HepG2 (cell line): Measurements from ENCODE around the gene OBI1. TPM values are rescaled to one million over a fixed set of nuclear protein-coding genes. Genes with fewer than 3 reads are reported as not detected.

ENCODE experiments used
- CENPT ChIP-seq: sonication (generic); formaldehyde crosslinking; IDR thresholded peaks from 2 replicates; pipeline ENCODE4 v1.8.0; 2022; ENCODE audit warnings: low read depth, mild to moderate bottlenecking, moderate library complexity, missing genetic modification reagents
- ELK4 ChIP-seq: sonication (generic); formaldehyde crosslinking; IDR thresholded peaks from 2 replicates; pipeline ENCODE4 v1.9.0; 2021; ENCODE audit warnings: missing genetic modification reagents, borderline replicate concordance
- ERF ChIP-seq: IDR thresholded peaks from 2 replicates; pipeline ENCODE4 v1.6.1; 2018; ENCODE audit warnings: missing biosample characterization, missing genetic modification reagents
- KAT2B ChIP-seq: fragments of 150-350 bp; IDR thresholded peaks from 2 replicates; pipeline ENCODE4 v1.6.1; 2014; ENCODE audit warnings: low read depth, low read length, borderline replicate concordance
- SIX4 ChIP-seq: sonication (generic); formaldehyde crosslinking; IDR thresholded peaks from 2 replicates; pipeline ENCODE4 v1.4.0; 2020; ENCODE audit warnings: missing genetic modification reagents
- ZBED4 ChIP-seq: sonication (generic); formaldehyde crosslinking; IDR thresholded peaks from 2 replicates; pipeline ENCODE4 v1.4.0; 2020; ENCODE audit warnings: missing genetic modification reagents, borderline replicate concordance
- ZBTB25 ChIP-seq: IDR thresholded peaks from 2 replicates; pipeline ENCODE4 v1.6.1; 2018; ENCODE audit warnings: missing genetic modification reagents
- ZBTB44 ChIP-seq: sonication (generic); formaldehyde crosslinking; IDR thresholded peaks from 2 replicates; pipeline ENCODE4 v1.4.0; 2020; ENCODE audit warnings: missing genetic modification reagents
- ZMAT5 ChIP-seq: sonication (generic); formaldehyde crosslinking; IDR thresholded peaks from 2 replicates; pipeline ENCODE4 v1.5.0; 2020; ENCODE audit warnings: mild to moderate bottlenecking, low read depth, missing genetic modification reagents, borderline replicate concordance
- ZNF251 ChIP-seq: sonication (generic); formaldehyde crosslinking; IDR thresholded peaks from 2 replicates; pipeline ENCODE4 v1.9.0; 2021; ENCODE audit warnings: mild to moderate bottlenecking, missing genetic modification reagents
- ZNF260 ChIP-seq: sonication (generic); formaldehyde crosslinking; IDR thresholded peaks from 2 replicates; pipeline ENCODE4 v1.4.0; 2020; ENCODE audit warnings: missing genetic modification reagents, low read depth, mild to moderate bottlenecking, borderline replicate concordance
- ZNF281 ChIP-seq: sonication (generic); formaldehyde crosslinking; IDR thresholded peaks from 2 replicates; pipeline ENCODE4 v1.4.0; 2020; ENCODE audit warnings: missing genetic modification reagents, borderline replicate concordance
- ZNF331 ChIP-seq: sonication (generic); formaldehyde crosslinking; IDR thresholded peaks from 2 replicates; pipeline ENCODE4 v1.4.0; 2020; ENCODE audit warnings: missing genetic modification reagents
- ZNF446 ChIP-seq: sonication (generic); formaldehyde crosslinking; IDR thresholded peaks from 2 replicates; pipeline ENCODE4 v1.5.0; 2020; ENCODE audit warnings: mild to moderate bottlenecking, missing genetic modification reagents
- ZNF670 ChIP-seq: sonication (generic); formaldehyde crosslinking; IDR thresholded peaks from 2 replicates; pipeline ENCODE4 v1.8.0; 2022; ENCODE audit warnings: mild to moderate bottlenecking, missing genetic modification reagents, borderline replicate concordance
- polyA plus RNA-seq, 8 experiments: library from polyadenylated mRNA; depleted of rRNA in 3 of 8; stranded (reverse) in 7 of 8; unstranded in 1 of 8; fragments of >200 nt; fragmentation: Illumina TruSeq in 4 of 8; extraction: Trizol in 4 of 8; gene quantifications; 2 replicates each; pipeline versions ENCODE4 v1.2.1 to v1.2.3, GENCODE V29; 2011 to 2016; ENCODE audit warnings: low read depth in 4 of 8, missing spikeins in 1 of 8, mixed read lengths in 1 of 8; ENCODE audit not compliant: insufficient read depth in 1 of 8
- total RNA-seq, 5 experiments: library from RNA; depleted of rRNA; stranded (reverse); fragments of >200 nt; fragmentation: Illumina TruSeq; extraction: Trizol; gene quantifications; 2 replicates each; pipeline ENCODE4 v1.2.3, GENCODE V29; 2016; ENCODE audit warnings: low read depth in 1 of 5
- TF ChIP-seq, protein P1 (sequence below): sonication (generic); formaldehyde crosslinking; IDR thresholded peaks from 2 replicates; pipeline ENCODE4 v1.4.0; 2020; ENCODE audit warnings: mild to moderate bottlenecking, missing genetic modification reagents

OBI1 gene
- total and polyA plus RNA-seq, 2 of the 13 experiments (the other 11 are each of a cell fraction or from before 2014, with no cell fraction given): 7.8 to 23.5 TPM

GRCh38 chr13:78589206-78589605 is 69.7 kb downstream of the OBI1 start (continued):
- peak; percentile 31; the same call in 1 of the 2 replicates for TF ChIP-seq ZBED4 (CRISPR knock-in tag)
- TF ChIP-seq ERF (CRISPR knock-in tag): peak; percentile 53; the same call in 1 of the 2 replicates
- peak; percentile 42; the same call in 1 of the 2 replicates for TF ChIP-seq ZNF331 (CRISPR knock-in tag)
- no peak for TF ChIP-seq ELK4
- no peak for TF ChIP-seq ZMAT5
- no peak for TF ChIP-seq CENPT (CRISPR knock-in tag)
- no peak for TF ChIP-seq ZNF446 (CRISPR knock-in tag)
- TF ChIP-seq ZNF670: no peak
- TF ChIP-seq KAT2B: no peak
- TF ChIP-seq ZBTB44 (CRISPR knock-in tag): 0 out of 2 replicates have a peak, but pooled peaks have one; percentile 48
- no peak for TF ChIP-seq SIX4 (CRISPR knock-in tag)
- TF ChIP-seq ZNF281 (CRISPR knock-in tag): no peak
- TF ChIP-seq ZNF251 (CRISPR knock-in tag): no peak
- TF ChIP-seq ZBTB25: 0 out of 2 replicates have a peak, but pooled peaks have one; percentile 48
- TF ChIP-seq ZNF260 (CRISPR knock-in tag): no peak
- TF ChIP-seq, protein P1, sequence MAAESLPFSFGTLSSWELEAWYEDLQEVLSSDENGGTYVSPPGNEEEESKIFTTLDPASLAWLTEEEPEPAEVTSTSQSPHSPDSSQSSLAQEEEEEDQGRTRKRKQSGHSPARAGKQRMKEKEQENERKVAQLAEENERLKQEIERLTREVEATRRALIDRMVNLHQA: no peak
